IPS DF 19.7 (cell line): Measurements from ENCODE around the gene DYRK3.

ENCODE experiments used
- DNase-seq: peaks from one replicate; pipeline ENCODE4 v3.0.0-alpha.2; 2013; ENCODE audit warnings: low read depth, low spot score

DYRK3 gene

GRCh38 chr1:206661161-206661820 is 26.0 kb downstream of the DYRK3 start:
- DNase-seq: no peak

GRCh38 chr1:206662396-206663092 is 27.2 kb downstream of the DYRK3 start:
- DNase-seq: no peak

GRCh38 chr1:206663362-206663761 is 28.0 kb downstream of the DYRK3 start:
- no peak for DNase-seq

- DNase-seq: no peak
These were observed 28.7 kb downstream of the DYRK3 start for GRCh38 chr1:206663832-206664652.

- DNase-seq: no peak
These were observed 29.4 kb downstream of the DYRK3 start for GRCh38 chr1:206664740-206665139.

GRCh38 chr1:206666031-206666561 is 30.8 kb downstream of the DYRK3 start:
- no peak for DNase-seq

- no peak for DNase-seq
These were observed 31.8 kb downstream of the DYRK3 start for GRCh38 chr1:206666954-206667665.

- no peak for DNase-seq
These were observed 33.0 kb downstream of the DYRK3 start for GRCh38 chr1:206668351-206668750.

- DNase-seq: no peak
These were observed 33.6 kb downstream of the DYRK3 start for GRCh38 chr1:206668874-206669410.

GRCh38 chr1:206672011-206672688 is 36.8 kb downstream of the DYRK3 start:
- no peak for DNase-seq

- DNase-seq: no peak
These were observed 37.8 kb downstream of the DYRK3 start for GRCh38 chr1:206672844-206673758.

GRCh38 chr1:206674236-206674635 is 38.9 kb downstream of the DYRK3 start:
- no peak for DNase-seq

GRCh38 chr1:206674745-206675175 is 39.4 kb downstream of the DYRK3 start:
- no peak for DNase-seq

- DNase-seq: no peak
These were observed 41.2 kb downstream of the DYRK3 start for GRCh38 chr1:206676499-206676898.

GRCh38 chr1:206678490-206678889 is 43.2 kb downstream of the DYRK3 start:
- DNase-seq: no peak

- no peak for DNase-seq
These were observed 44.4 kb downstream of the DYRK3 start for GRCh38 chr1:206679738-206680211.

- no peak for DNase-seq
These were observed 44.9 kb downstream of the DYRK3 start for GRCh38 chr1:206680279-206680678.

- DNase-seq: no peak
These were observed 46.0 kb downstream of the DYRK3 start for GRCh38 chr1:206681359-206681758.

GRCh38 chr1:206682111-206682510 is 46.8 kb downstream of the DYRK3 start:
- DNase-seq: no peak
